HG03039 (cell line): ENCODE results near the gene ZYG11A.

Experiments used
- ATAC-seq: cut with Tn5 transposase; IDR thresholded peaks from one replicate; pipeline ENCODE4 v1.9.1; 2021; ENCODE audit warnings: mild to moderate bottlenecking, moderate library complexity; ENCODE audit not compliant: unreplicated experiment

Gene ZYG11A

GRCh38 chr1:52876843-52877242 lies 34.3 kb downstream of the ZYG11A start:
- ATAC-seq = no peak

- ATAC-seq = no peak
Measured at GRCh38 chr1:52877554-52877953, 35.0 kb downstream of the ZYG11A start.

GRCh38 chr1:52880206-52880605 lies 37.6 kb downstream of the ZYG11A start:
- ATAC-seq = no peak

GRCh38 chr1:52887483-52887882 lies 44.9 kb downstream of the ZYG11A start:
- ATAC-seq = no peak

- ATAC-seq = no peak
Measured at GRCh38 chr1:52892424-52893215, 50.1 kb downstream of the ZYG11A start.

- no peak for ATAC-seq
Measured at GRCh38 chr1:52899445-52899894, 56.9 kb downstream of the ZYG11A start.

- ATAC-seq = no peak
Measured at GRCh38 chr1:52900402-52900801, 57.8 kb downstream of the ZYG11A start.

- no peak for ATAC-seq
Measured at GRCh38 chr1:52901384-52901783, 58.8 kb downstream of the ZYG11A start.

- ATAC-seq = no peak
Measured at GRCh38 chr1:52904208-52904926, 61.8 kb downstream of the ZYG11A start.

- no peak for ATAC-seq
Measured at GRCh38 chr1:52904927-52905698, 62.6 kb downstream of the ZYG11A start.

GRCh38 chr1:52906135-52906603 lies 63.6 kb downstream of the ZYG11A start:
- ATAC-seq = no peak

GRCh38 chr1:52907068-52907811 lies 64.7 kb downstream of the ZYG11A start:
- ATAC-seq = no peak

- ATAC-seq = no peak
Measured at GRCh38 chr1:52907812-52908153, 65.2 kb downstream of the ZYG11A start.

- ATAC-seq = no peak
Measured at GRCh38 chr1:52911541-52911940, 69.0 kb downstream of the ZYG11A start.

GRCh38 chr1:52913014-52913413 lies 70.5 kb downstream of the ZYG11A start:
- no peak for ATAC-seq

GRCh38 chr1:52913537-52913936 lies 71.0 kb downstream of the ZYG11A start:
- ATAC-seq = no peak

- ATAC-seq = no peak
Measured at GRCh38 chr1:52914463-52914862, 71.9 kb downstream of the ZYG11A start.

GRCh38 chr1:52915211-52915854 lies 72.8 kb downstream of the ZYG11A start:
- no peak for ATAC-seq

- no peak for ATAC-seq
Measured at GRCh38 chr1:52915855-52916220, 73.3 kb downstream of the ZYG11A start.

- no peak for ATAC-seq
Measured at GRCh38 chr1:52916241-52916975, 73.8 kb downstream of the ZYG11A start.
